ENCODE measurements around the gene PLIN4.

The PLIN4 gene

DNA sequence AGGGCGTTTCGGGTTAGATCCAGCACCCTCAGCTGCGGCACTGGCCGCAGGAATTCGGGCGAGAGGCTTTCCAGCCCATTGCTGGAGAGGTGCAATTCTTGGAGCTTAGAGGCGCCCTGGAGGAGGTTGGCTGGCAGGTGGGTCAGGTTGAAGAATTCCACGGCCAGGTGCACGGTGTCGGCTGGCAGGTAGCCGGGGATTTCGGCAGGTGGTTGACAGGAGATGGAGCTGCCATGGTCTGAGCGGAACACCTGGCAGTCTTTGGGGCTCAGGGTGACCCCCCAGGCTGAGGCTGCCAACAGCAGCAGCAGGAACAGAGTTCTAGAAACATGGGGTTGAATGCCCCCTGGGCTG, 20.3 kb upstream of the PLIN4 start:
- no peak for DNase-seq (ENCODE audit: low read depth)
- TF ChIP-seq, protein P1, sequence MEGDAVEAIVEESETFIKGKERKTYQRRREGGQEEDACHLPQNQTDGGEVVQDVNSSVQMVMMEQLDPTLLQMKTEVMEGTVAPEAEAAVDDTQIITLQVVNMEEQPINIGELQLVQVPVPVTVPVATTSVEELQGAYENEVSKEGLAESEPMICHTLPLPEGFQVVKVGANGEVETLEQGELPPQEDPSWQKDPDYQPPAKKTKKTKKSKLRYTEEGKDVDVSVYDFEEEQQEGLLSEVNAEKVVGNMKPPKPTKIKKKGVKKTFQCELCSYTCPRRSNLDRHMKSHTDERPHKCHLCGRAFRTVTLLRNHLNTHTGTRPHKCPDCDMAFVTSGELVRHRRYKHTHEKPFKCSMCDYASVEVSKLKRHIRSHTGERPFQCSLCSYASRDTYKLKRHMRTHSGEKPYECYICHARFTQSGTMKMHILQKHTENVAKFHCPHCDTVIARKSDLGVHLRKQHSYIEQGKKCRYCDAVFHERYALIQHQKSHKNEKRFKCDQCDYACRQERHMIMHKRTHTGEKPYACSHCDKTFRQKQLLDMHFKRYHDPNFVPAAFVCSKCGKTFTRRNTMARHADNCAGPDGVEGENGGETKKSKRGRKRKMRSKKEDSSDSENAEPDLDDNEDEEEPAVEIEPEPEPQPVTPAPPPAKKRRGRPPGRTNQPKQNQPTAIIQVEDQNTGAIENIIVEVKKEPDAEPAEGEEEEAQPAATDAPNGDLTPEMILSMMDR (conservative IDR thresholded peaks at IDR 0.05; ENCODE audit: low read length): no peak

DNA sequence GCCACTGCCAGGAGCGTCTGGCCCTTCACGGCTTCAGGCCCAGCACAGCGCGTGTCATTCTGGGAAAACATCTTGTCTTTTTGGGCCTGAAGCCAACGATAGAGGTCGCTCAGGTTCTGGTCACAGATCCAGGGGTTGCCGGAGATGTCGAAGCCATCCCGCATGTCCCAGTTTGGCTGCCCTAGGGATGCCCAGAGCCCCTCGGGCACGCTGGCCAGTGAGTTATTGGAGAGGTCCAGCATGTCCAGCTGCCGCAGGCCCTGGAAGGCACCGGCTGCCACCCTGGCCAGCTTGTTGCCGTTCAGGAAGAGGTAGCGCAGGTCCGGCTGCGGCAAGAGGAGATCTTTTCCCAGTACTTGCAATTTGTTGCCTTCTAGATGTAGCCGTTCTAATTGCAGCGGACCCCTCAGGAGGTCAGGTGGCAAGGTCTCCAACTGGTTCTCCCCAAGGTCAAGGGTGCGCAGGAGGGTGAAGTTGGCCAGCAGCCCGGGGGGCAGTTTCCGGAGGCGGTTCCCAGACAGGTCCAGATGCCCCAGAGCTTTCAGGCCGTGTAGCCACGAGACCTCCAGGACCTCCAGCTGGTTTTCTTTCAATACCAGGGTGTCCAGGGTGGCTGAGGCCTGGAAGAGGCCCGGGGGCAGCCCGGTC, 19.8 kb upstream of the PLIN4 start:
- no peak for DNase-seq (ENCODE audit: low read depth)
- TF ChIP-seq, protein P1 (conservative IDR thresholded peaks at IDR 0.05; ENCODE audit: low read length): no peak

More for the DNA sequence above, 20.3 kb upstream of the PLIN4 start:
- no peak overlapping the region for H3K4me3 ChIP-seq (ENCODE audit: low read length)

DNA sequence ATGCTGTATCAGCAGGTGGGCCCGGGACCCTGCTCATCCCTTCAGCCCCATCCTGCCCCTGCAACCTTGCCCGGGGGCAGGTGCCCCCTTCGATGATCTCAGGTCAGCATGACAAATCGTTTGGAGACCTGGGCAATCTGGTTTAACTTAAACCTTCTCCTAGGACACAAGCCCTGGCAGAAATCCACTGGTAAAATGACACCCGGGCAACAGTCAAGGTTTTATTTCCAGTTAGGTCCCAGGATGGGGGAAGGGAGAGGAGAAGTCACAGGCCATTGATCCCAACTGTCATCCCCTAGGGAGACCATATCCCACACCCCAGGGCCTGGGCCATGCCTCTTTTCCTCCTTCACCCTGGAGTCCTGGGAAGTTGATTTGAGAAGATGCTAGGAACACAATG, 18.5 kb upstream of the PLIN4 start:
- TF ChIP-seq, protein P1 (conservative IDR thresholded peaks at IDR 0.05; ENCODE audit: low read length): no peak
- H3K4me3 ChIP-seq (ENCODE audit: low read length): no peak overlapping the region
- DNase-seq (ENCODE audit: low read depth): no peak

More for the DNA sequence above, 19.8 kb upstream of the PLIN4 start:
- H3K4me3 ChIP-seq (ENCODE audit: low read length): no peak overlapping the region

DNA sequence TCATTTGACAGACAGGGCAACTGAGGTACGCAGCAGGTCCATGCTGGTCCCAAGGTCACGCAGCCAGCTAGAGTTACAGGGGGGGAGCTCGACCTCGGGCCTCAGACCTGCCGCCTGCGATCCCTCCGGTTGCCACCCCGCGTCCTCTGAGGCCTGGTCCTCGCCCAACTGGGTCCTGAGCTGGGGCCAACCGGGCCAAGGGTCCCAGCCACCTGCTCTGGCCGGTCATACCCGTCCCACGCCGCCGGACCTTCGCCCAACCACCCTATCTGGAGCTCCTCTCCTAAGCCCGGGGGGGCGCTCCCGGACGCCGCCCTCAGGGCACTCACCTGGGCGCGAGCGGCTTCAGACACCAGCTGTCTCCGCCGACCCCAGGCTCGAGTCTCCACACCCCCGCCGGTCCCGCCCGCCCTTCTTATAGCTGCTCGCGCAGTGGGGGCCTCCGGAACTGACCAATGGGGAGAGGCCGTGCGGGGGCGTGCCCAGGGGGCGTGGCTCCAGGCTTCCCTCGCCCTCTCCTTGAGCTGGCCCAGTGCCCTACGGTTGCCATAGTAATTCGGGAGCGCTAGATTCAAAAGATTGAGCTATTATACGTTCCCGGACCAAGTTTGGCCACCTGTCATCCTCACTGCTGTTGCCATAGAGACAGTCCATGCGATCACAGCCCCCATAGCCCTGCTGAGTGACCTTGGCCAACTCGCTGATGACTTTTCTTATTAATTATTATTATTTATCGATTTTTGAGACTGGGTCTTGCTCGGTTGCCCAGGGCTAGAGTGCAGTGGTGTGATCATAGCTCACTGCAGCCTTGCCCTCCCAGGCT, 16.8 kb upstream of the PLIN4 start, which contains the start of gene PLIN5:
Gene PLIN5 (minus strand): TSS at position 389 of the 823 bp plus-strand sequence. CDS start 1,150 bp downstream, outside the sequence.
- H3K4me3 ChIP-seq (ENCODE audit: low read length): no peak within 1 kb of the TSS

GRCh38 chr19:4533835-4534424, 15.6 kb upstream of the PLIN4 start:
- TF ChIP-seq, protein P1 (conservative IDR thresholded peaks at IDR 0.05; ENCODE audit: low read length): no peak
- no peak for DNase-seq (ENCODE audit: low read depth)
- H3K4me3 ChIP-seq (ENCODE audit: low read length): no peak overlapping the region

More for the DNA sequence above, 16.8 kb upstream of the PLIN4 start, which contains the start of gene PLIN5:
- TF ChIP-seq, protein P1 (conservative IDR thresholded peaks at IDR 0.05; ENCODE audit: low read length): no peak
- DNase-seq (ENCODE audit: low read depth): no peak

DNA sequence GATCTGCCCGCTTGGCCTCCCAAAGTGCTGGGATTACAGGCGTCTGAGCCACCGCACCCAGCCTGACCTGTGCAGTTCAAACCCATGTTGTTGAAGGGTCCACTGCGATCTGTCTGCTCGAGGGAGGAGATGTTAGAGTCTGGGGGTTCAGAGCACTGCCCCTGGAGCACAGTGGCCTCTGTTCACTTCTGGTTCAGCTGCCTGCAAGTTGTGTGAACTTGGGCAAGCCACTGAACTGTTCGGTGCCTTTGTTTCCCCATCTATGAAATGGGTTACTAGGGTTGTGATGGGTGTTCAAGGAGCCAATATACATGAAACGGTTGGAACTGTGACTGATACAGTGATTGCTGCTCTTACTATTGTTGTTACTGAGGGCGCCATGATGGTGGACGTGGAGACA, 15.0 kb upstream of the PLIN4 start:
- no peak for DNase-seq (ENCODE audit: low read depth)
- TF ChIP-seq, protein P1 (conservative IDR thresholded peaks at IDR 0.05; ENCODE audit: low read length): no peak
- H3K4me3 ChIP-seq (ENCODE audit: low read length): no peak overlapping the region
